Neural cell (in vitro differentiated cells): ENCODE measurements around the gene SYT13. TPM values are rescaled to one million over a fixed set of nuclear protein-coding genes. Genes with fewer than 3 reads are reported as not detected.

Experiments used
- H2AFZ ChIP-seq: fragments of 200-600, 300-800 bp; sonication (generic), shearing (Covaris generic); 2 replicates; pipeline ENCODE4 v1.6.0; 2014; ENCODE audit warnings: low read depth, mild to moderate bottlenecking, antibody characterized with exemption, low read length, moderate library complexity
- H3F3A ChIP-seq: fragments of 200-600 bp; shearing (Covaris generic); 2 replicates; pipeline ENCODE4 v1.6.1; 2016; ENCODE audit warnings: mild to moderate bottlenecking, moderate library complexity, mixed read lengths, antibody characterized with exemption, low read length; ENCODE audit not compliant: insufficient read depth, poor library complexity, severe bottlenecking
- H3K27ac ChIP-seq: fragments of 200-600, 300-800 bp; sonication (generic), shearing (Covaris generic); 2 replicates; pipeline ENCODE4 v1.5.1; 2014; ENCODE audit warnings: mild to moderate bottlenecking, low read length, moderate library complexity
- H3K27me3 ChIP-seq: fragments of 300-800, 200-600 bp; sonication (generic), shearing (Covaris generic); 2 replicates; pipeline ENCODE4 v1.6.0; 2014; ENCODE audit warnings: mild to moderate bottlenecking, low read depth, low read length, moderate library complexity; ENCODE audit not compliant: insufficient read depth
- H3K36me3 ChIP-seq: fragments of 300-800, 200-600 bp; sonication (generic), shearing (Covaris generic); 2 replicates; pipeline ENCODE4 v1.5.1; 2014; ENCODE audit warnings: mild to moderate bottlenecking, antibody characterized with exemption, low read length, moderate library complexity; ENCODE audit not compliant: insufficient read depth
- H3K4me2 ChIP-seq: fragments of 300-800, 200-600 bp; sonication (generic), shearing (Covaris generic); 2 replicates; pipeline ENCODE4 v1.6.0; 2014; ENCODE audit warnings: mild to moderate bottlenecking, low read length
- H3K4me3 ChIP-seq: fragments of 300-800, 200-600 bp; sonication (generic), shearing (Covaris generic); 2 replicates; pipeline ENCODE4 v1.5.1; 2014; ENCODE audit warnings: mild to moderate bottlenecking, low read length, moderate library complexity
- H3K79me2 ChIP-seq: fragments of 200-600 bp; shearing (Covaris generic); replicated peaks from 2 replicates; pipeline ENCODE4 v1.6.0; 2014; ENCODE audit warnings: mild to moderate bottlenecking, low read length, moderate library complexity; ENCODE audit not compliant: insufficient read depth
- H3K9ac ChIP-seq: fragments of 300-800, 200-600 bp; sonication (generic), shearing (Covaris generic); 2 replicates; pipeline ENCODE4 v1.6.1; 2016; ENCODE audit warnings: mild to moderate bottlenecking, low read length, mixed read lengths
- H3K9me2 ChIP-seq: fragments of 200-600 bp; shearing (Covaris generic); 2 replicates; pipeline ENCODE4 v1.6.1; 2016; ENCODE audit warnings: mild to moderate bottlenecking, low read length, mixed read lengths; ENCODE audit not compliant: insufficient read depth
- H3K9me3 ChIP-seq: fragments of 200-600, 300-800 bp; sonication (generic), shearing (Covaris generic); 2 replicates; pipeline ENCODE4 v1.6.1; 2016; ENCODE audit warnings: mild to moderate bottlenecking, mixed run types, low read length, moderate library complexity, mixed read lengths
- H4K20me1 ChIP-seq: fragments of 200-600 bp; shearing (Covaris generic); 2 replicates; pipeline ENCODE4 v1.6.1; 2016; ENCODE audit warnings: mild to moderate bottlenecking, mixed run types; ENCODE audit not compliant: insufficient read depth
- EP300 ChIP-seq: fragments of 450-650 bp; conservative IDR thresholded peaks from 2 replicates; pipeline ENCODE4 v1.6.1; 2014; ENCODE audit warnings: antibody characterized with exemption, mild to moderate bottlenecking, moderate library complexity; ENCODE audit not compliant: poor library complexity, severe bottlenecking
- EZH2 ChIP-seq: fragments of 200-600, 300-800 bp; shearing (Covaris generic), sonication (generic); IDR thresholded peaks from 2 replicates; pipeline ENCODE4 v1.6.1; 2014; ENCODE audit warnings: antibody characterized with exemption, low read length, borderline replicate concordance, mild to moderate bottlenecking; ENCODE audit not compliant: insufficient read depth, poor library complexity, severe bottlenecking
- MXI1 ChIP-seq: fragments of 450-650 bp; conservative IDR thresholded peaks from 2 replicates; pipeline ENCODE4 v1.6.1; 2014; ENCODE audit warnings: antibody characterized with exemption, mild to moderate bottlenecking; ENCODE audit not compliant: poor library complexity, severe bottlenecking
- POLR2AphosphoS5 ChIP-seq: IDR thresholded peaks from 2 replicates; pipeline ENCODE4 v1.6.1; 2012
- RAD21 ChIP-seq: fragments of 450-650 bp; conservative IDR thresholded peaks from 2 replicates; pipeline ENCODE4 v1.6.1; 2014; ENCODE audit warnings: antibody characterized with exemption, mild to moderate bottlenecking, moderate library complexity
- REST ChIP-seq: IDR thresholded peaks from 2 replicates; pipeline ENCODE4 v1.6.1; 2012; ENCODE audit warnings: borderline replicate concordance
- SMC3 ChIP-seq: fragments of 450-650 bp; conservative IDR thresholded peaks from 2 replicates; pipeline ENCODE4 v1.6.1; 2014; ENCODE audit warnings: antibody characterized with exemption, mild to moderate bottlenecking, moderate library complexity; ENCODE audit not compliant: poor library complexity
- TAF1 ChIP-seq: IDR thresholded peaks from 2 replicates; pipeline ENCODE4 v1.6.1; 2012; ENCODE audit warnings: low read depth
- polyA plus RNA-seq: library from polyadenylated mRNA; depleted of rRNA; stranded (reverse); fragments of >200 nt; gene quantifications from 2 replicates; pipeline ENCODE4 v1.2.3, GENCODE V29; 2014
- TF ChIP-seq, protein P1 (sequence below): fragments of 450-650 bp; IDR thresholded peaks from 2 replicates; pipeline ENCODE4 v1.5.1; 2014; ENCODE audit warnings: antibody characterized with exemption, mild to moderate bottlenecking, moderate library complexity; ENCODE audit not compliant: poor library complexity, severe bottlenecking

SYT13 gene
- polyA plus RNA-seq, 1 donor from 2014 or later = 60.8 TPM

GRCh38 chr11:45258982-45259530, 27.1 kb downstream of the SYT13 start:
- Histone ChIP-seq H3K79me2 (no peaks in the 10 kb centered on the region), H3K9me2 (no peaks in the 10 kb centered on the region), H2AFZ (no peak overlapping the region)

DNA sequence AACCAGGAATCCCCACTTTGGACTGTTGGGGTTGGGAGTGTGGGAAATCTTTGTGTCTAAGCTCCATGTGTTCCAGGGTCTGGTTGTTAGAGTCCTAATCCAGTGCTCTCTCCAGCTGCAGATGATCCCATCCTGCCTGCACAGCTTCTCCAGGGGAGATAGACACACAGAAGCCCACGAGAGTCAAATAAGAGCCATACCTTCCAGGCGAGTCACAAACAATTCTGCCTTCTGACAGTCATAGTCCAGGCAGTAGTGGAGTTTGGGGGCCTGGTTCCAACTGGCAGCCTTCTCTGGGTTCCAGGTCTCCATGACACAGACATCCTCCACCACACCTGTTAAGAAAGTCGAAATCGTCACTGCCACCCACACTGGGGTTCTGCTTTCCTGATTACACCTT, 32.1 kb downstream of the SYT13 start:
- Histone ChIP-seq H3K9me3 (no peaks in the 10 kb centered on the region), H3K27ac (no peak overlapping the region), H3K4me3 (no peak overlapping the region), H3K36me3 (no peaks in the 10 kb centered on the region), H3K27me3 (no peaks in the 10 kb centered on the region), H3K9me2 (no peaks in the 10 kb centered on the region), H3F3A (no peaks in the 10 kb centered on the region), H3K9ac (no peak overlapping the region), H2AFZ (no peak overlapping the region), H3K4me2 (no peak overlapping the region), H4K20me1 (no peaks in the 10 kb centered on the region), H3K79me2 (no peaks in the 10 kb centered on the region)
- no peak for TF ChIP-seq TAF1
- no peak for TF ChIP-seq RAD21
- TF ChIP-seq REST = no peak
- TF ChIP-seq POLR2AphosphoS5 = no peak
- no peak for TF ChIP-seq SMC3
- TF ChIP-seq, protein P1, sequence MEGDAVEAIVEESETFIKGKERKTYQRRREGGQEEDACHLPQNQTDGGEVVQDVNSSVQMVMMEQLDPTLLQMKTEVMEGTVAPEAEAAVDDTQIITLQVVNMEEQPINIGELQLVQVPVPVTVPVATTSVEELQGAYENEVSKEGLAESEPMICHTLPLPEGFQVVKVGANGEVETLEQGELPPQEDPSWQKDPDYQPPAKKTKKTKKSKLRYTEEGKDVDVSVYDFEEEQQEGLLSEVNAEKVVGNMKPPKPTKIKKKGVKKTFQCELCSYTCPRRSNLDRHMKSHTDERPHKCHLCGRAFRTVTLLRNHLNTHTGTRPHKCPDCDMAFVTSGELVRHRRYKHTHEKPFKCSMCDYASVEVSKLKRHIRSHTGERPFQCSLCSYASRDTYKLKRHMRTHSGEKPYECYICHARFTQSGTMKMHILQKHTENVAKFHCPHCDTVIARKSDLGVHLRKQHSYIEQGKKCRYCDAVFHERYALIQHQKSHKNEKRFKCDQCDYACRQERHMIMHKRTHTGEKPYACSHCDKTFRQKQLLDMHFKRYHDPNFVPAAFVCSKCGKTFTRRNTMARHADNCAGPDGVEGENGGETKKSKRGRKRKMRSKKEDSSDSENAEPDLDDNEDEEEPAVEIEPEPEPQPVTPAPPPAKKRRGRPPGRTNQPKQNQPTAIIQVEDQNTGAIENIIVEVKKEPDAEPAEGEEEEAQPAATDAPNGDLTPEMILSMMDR = no peak
- no peak for TF ChIP-seq EP300
- TF ChIP-seq EZH2 = no peak

More at GRCh38 chr11:45258982-45259530, 27.1 kb downstream of the SYT13 start:
- no peaks in the 10 kb centered on the region for H3K27me3 ChIP-seq
- H4K20me1 ChIP-seq = no peaks in the 10 kb centered on the region
- no peaks in the 10 kb centered on the region for H3F3A ChIP-seq
- H3K36me3 ChIP-seq = no peaks in the 10 kb centered on the region
- no peak overlapping the region for H3K9ac ChIP-seq
- no peak overlapping the region for H3K27ac ChIP-seq
- H3K9me3 ChIP-seq = no peaks in the 10 kb centered on the region
- no peak for TF ChIP-seq MXI1
- TF ChIP-seq REST = no peak
- no peak for TF ChIP-seq RAD21
- TF ChIP-seq TAF1 = no peak
- no peak for TF ChIP-seq POLR2AphosphoS5
- TF ChIP-seq, protein P1 = no peak
- TF ChIP-seq SMC3 = no peak
- no peak for TF ChIP-seq EZH2
- TF ChIP-seq EP300 = no peak
- no peak overlapping the region for H3K4me2 ChIP-seq
- no peak overlapping the region for H3K4me3 ChIP-seq
